K562 (cell line): ENCODE measurements around the gene GRIP1. TPM values are rescaled to one million over a fixed set of nuclear protein-coding genes. Genes with fewer than 3 reads are reported as not detected.
A peak's percentile ranks its signal among the peaks of the same experiment; 100 is the strongest.

ENCODE experiments used
- ATAC-seq: fragments of 200-7000 bp; cut with Tn5 transposase; 3 replicates; pipeline ENCODE4 v1.9.1; 2020; ENCODE audit warnings: moderate library complexity
- BruUV-seq: library from RNA; stranded (reverse); fragments of 400-500 nt; replicated peaks from 2 replicates; lab custom pipeline; 2021; lab: Mats Ljungman, UMichigan
- CTCF ChIA-PET: fragments of 300-600 bp; formaldehyde crosslinking; extraction: SDS; loops from one replicate; lab custom pipeline; 2021; ENCODE audit warnings: low intra/inter-chr PET ratio; lab: Yijun Ruan, JAX
- POLR2A ChIA-PET: fragments of 300-600, 350-650 bp; sonication (Branson Sonifier 250); formaldehyde crosslinking; extraction: SDS; loops from one replicate; lab custom pipeline; 2021; ENCODE audit warnings: antibody characterized with exemption, inconsistent platforms; lab: Yijun Ruan, JAX
- DNase-seq, 4 experiments: peaks; one replicate each; pipeline versions ENCODE4 v3.0.0 to v3.0.0-alpha.2; 2011 to 2018; ENCODE audit warnings: low spot score in 3 of 4, mixed read lengths in 3 of 4; ENCODE audit errors: extremely low read depth in 1 of 4
- FAIRE-seq: peaks from 2 replicates; lab custom pipeline; 2011; peaks lifted over from hg19 to GRCh38; lab: Jason Lieb, UNC
- H2AFZ ChIP-seq: 2 replicates; pipeline ENCODE4 v1.6.0; 2011; ENCODE audit warnings: low read depth, low read length, control low read depth, inconsistent platforms
- H3K27ac ChIP-seq: fragments of 200-600 bp; 3 replicates; pipeline ENCODE4 v1.8.0; 2011; ENCODE audit warnings: low read depth, mild to moderate bottlenecking, control low read depth, inconsistent platforms, low read length, moderate library complexity, mixed read lengths; ENCODE audit errors: extremely low read depth
- H3K27me3 ChIP-seq, 2 experiments: fragments of 300-600 bp in 1 of 2; 2 replicates in 1 of 2; 3 replicates in 1 of 2; pipeline versions ENCODE4 v1.6.0 to v1.8.0; 2011; ENCODE audit warnings: inconsistent platforms in 2 of 2, low read length in 2 of 2, mild to moderate bottlenecking in 1 of 2, mixed read lengths in 1 of 2, moderate library complexity in 1 of 2; ENCODE audit not compliant: control insufficient read depth in 2 of 2, insufficient read depth in 2 of 2
- H3K36me3 ChIP-seq: fragments of 300-600 bp; 3 replicates; pipeline ENCODE4 v1.8.0; 2011; ENCODE audit warnings: mild to moderate bottlenecking, low read length, inconsistent platforms; ENCODE audit not compliant: control insufficient read depth, insufficient read depth
- H3K4me1 ChIP-seq, 2 experiments: fragments of 200-600 bp in 1 of 2; replicated peaks in 1 of 2; 2 replicates in 1 of 2; 3 replicates in 1 of 2; pipeline versions ENCODE4 v1.5.1 to v1.8.0; 2011; ENCODE audit warnings: inconsistent platforms in 2 of 2, low read length in 2 of 2, mild to moderate bottlenecking in 1 of 2, mixed read lengths in 1 of 2, moderate library complexity in 1 of 2; ENCODE audit not compliant: control insufficient read depth in 2 of 2, insufficient read depth in 2 of 2
- H3K4me2 ChIP-seq: 2 replicates; pipeline ENCODE4 v1.6.1; 2011; ENCODE audit warnings: low read length, control low read depth, inconsistent platforms, mixed read lengths; ENCODE audit not compliant: insufficient read depth
- H3K4me3 ChIP-seq: fragments of 200-600 bp; sonication (generic), shearing (Covaris generic); 2 replicates; pipeline ENCODE4 v1.5.1; 2016; ENCODE audit warnings: control low read depth, inconsistent platforms
- H3K79me2 ChIP-seq: fragments of 200-600 bp; 3 replicates; pipeline ENCODE4 v1.8.0; 2011; ENCODE audit warnings: low read length, inconsistent platforms; ENCODE audit not compliant: control insufficient read depth, insufficient read depth
- H3K9ac ChIP-seq, 2 experiments: 2 replicates each; pipeline versions ENCODE4 v1.6.0 to v1.6.1; 2011; ENCODE audit warnings: low read depth in 2 of 2, low read length in 2 of 2, control low read depth in 1 of 2, inconsistent platforms in 1 of 2, mild to moderate bottlenecking in 1 of 2, mixed read lengths in 1 of 2; ENCODE audit not compliant: insufficient read depth in 1 of 2
- H3K9me1 ChIP-seq: one replicate; pipeline ENCODE4 v1.6.0; 2011; ENCODE audit warnings: inconsistent platforms, mild to moderate bottlenecking, low read length, moderate library complexity; ENCODE audit not compliant: control insufficient read depth, insufficient read depth
- H3K9me3 ChIP-seq: replicated peaks from 2 replicates; pipeline ENCODE4 v1.5.1; 2011; ENCODE audit warnings: low read depth, low read length, inconsistent platforms; ENCODE audit not compliant: control insufficient read depth, insufficient read depth
- H4K20me1 ChIP-seq: replicated peaks from 2 replicates; pipeline ENCODE4 v1.6.1; 2011; ENCODE audit warnings: low read length, inconsistent platforms, mixed read lengths; ENCODE audit not compliant: control insufficient read depth, insufficient read depth
- DMBX1 ChIP-seq: fragments of 250-450 bp; sonication (Bioruptor Pico); IDR thresholded peaks from 2 replicates; pipeline ENCODE4 v1.8.0; 2022; ENCODE audit warnings: inconsistent platforms, mild to moderate bottlenecking, moderate library complexity, borderline replicate concordance
- NONO ChIP-seq, 2 experiments: fragments of 200-400 bp in 1 of 2; fragments of 450-650 bp in 1 of 2; formaldehyde crosslinking in 1 of 2; IDR thresholded peaks; 2 replicates each; pipeline ENCODE4 v1.6.1; 2017; ENCODE audit warnings: low read depth in 2 of 2, mild to moderate bottlenecking in 2 of 2, moderate library complexity in 2 of 2, low read length in 1 of 2
- TSHZ1 ChIP-seq: fragments of 250-450 bp; sonication (Bioruptor Pico); IDR thresholded peaks from 2 replicates; pipeline ENCODE4 v1.4.0; 2020; ENCODE audit warnings: mild to moderate bottlenecking, moderate library complexity
- YY1 ChIP-seq, 3 experiments: IDR thresholded peaks; 2 replicates each; pipeline ENCODE4 v1.6.1; 2011; ENCODE audit warnings: low read length in 2 of 3, mild to moderate bottlenecking in 2 of 3, moderate library complexity in 2 of 3, borderline replicate concordance in 1 of 3, control low read depth in 1 of 3, low read depth in 1 of 3; ENCODE audit not compliant: insufficient read depth in 3 of 3, insufficient replicate concordance in 2 of 3, control insufficient read depth in 1 of 3, insufficient read length in 1 of 3; ENCODE audit errors: extremely low read depth in 1 of 3
- ZNF449 ChIP-seq: fragments of 250-450 bp; sonication (Bioruptor Pico); IDR thresholded peaks from 2 replicates; pipeline ENCODE4 v1.8.0; 2022; ENCODE audit warnings: moderate library complexity, mild to moderate bottlenecking, inconsistent platforms
- ZNF511 ChIP-seq: sonication (generic); formaldehyde crosslinking; IDR thresholded peaks from 2 replicates; pipeline ENCODE4 v1.8.0; 2022; ENCODE audit warnings: mild to moderate bottlenecking, missing genetic modification reagents
- ZNF696 ChIP-seq: fragments of 250-450 bp; sonication (Bioruptor Pico); conservative IDR thresholded peaks from 2 replicates; pipeline ENCODE4 v1.4.0; 2020; ENCODE audit warnings: mild to moderate bottlenecking, moderate library complexity
- ZNF79 ChIP-seq: fragments of 250-450 bp; sonication (Bioruptor Pico); IDR thresholded peaks from 2 replicates; pipeline ENCODE4 v1.4.0; 2020; ENCODE audit warnings: low read depth, mild to moderate bottlenecking, moderate library complexity
- WGBS: fragments of 100-300 bp; shearing (Covaris generic); methylation state at CpG from one replicate; pipeline ENCODE4 v1.1.6; 2016; ENCODE audit warnings: low coverage, mixed read lengths; ENCODE audit not compliant: insufficient coverage; ENCODE audit errors: missing lambda C conversion rate; 5-methylcytosine and 5-hydroxymethylcytosine counted together
- in situ Hi-C: fragments of 300-500 bp; cut with MboI; formaldehyde crosslinking; loops from 4 replicates; pipeline ENCODE4 v1.15.0; 2018; ENCODE audit warnings: inconsistent platforms, mixed read lengths
- intact Hi-C: fragments of 100-400 bp; cut with micrococcal nuclease; formaldehyde crosslinking; loops from 2 replicates; pipeline ENCODE4 v1.14.2; 2022
- polyA plus RNA-seq, 8 experiments: library from polyadenylated mRNA; depleted of rRNA in 4 of 8; stranded (reverse) in 5 of 8; unstranded in 3 of 8; fragments of >200 nt; fragmentation: Nextera tagmentation in 2 of 8; fragmentation: Illumina TruSeq in 1 of 8; extraction: Ambion mirVana in 2 of 8; extraction: Trizol in 1 of 8; gene quantifications; 2 replicates each; pipeline versions ENCODE4 v1.2.1 to v1.2.3, GENCODE V29; 2011 to 2014; ENCODE audit warnings: inconsistent platforms in 1 of 8, missing spikeins in 1 of 8
- total RNA-seq, 7 experiments: library from RNA; depleted of rRNA in 6 of 7; stranded (reverse); fragments of >200 nt in 6 of 7; fragmentation: Illumina TruSeq in 2 of 7; extraction: Trizol in 2 of 7; gene quantifications; 2 replicates each; pipeline versions ENCODE4 v1.2.1 to v1.2.3, GENCODE V29; 2011 to 2021; ENCODE audit warnings: low replicate concordance in 1 of 7

GRIP1 gene
- total and polyA plus RNA-seq, 9 of the 15 experiments (the other 6 are each of a cell fraction or from before 2014, with no cell fraction given): 0.28 to 1.2 (median 0.45) TPM

- TF ChIP-seq ZNF511 (CRISPR knock-in tag) (no peak), DMBX1 (CRISPR knock-in tag) (no peak), ZNF696 (CRISPR knock-in tag) (no peak), TSHZ1 (CRISPR knock-in tag) (no peak), YY1 (IDR thresholded peaks at IDR 0.05; ENCODE audit: borderline replicate concordance in 1 of 3, control insufficient read depth in 1 of 3, extremely low read depth in 1 of 3, insufficient read depth in 3 of 3, insufficient read length in 1 of 3, insufficient replicate concordance in 2 of 3, low read depth in 1 of 3, low read length in 2 of 3) (peak in 2 of 3 experiments; percentile 37 to 78)
Observed at GRCh38 chr12:66467932-66468331, 210.9 kb downstream of the GRIP1 start (continued).

- TF ChIP-seq ZNF79 (CRISPR knock-in tag) (no peak), NONO (IDR thresholded peaks at IDR 0.05; ENCODE audit: low read depth in 2 of 2, low read length in 1 of 2) (no peak), ZNF449 (CRISPR knock-in tag) (no peak)
- DNase-seq: no peak
- Histone ChIP-seq H3K9me3 (no peaks in the 10 kb centered on the region), H4K20me1 (no peaks in the 10 kb centered on the region), H3K27me3 (no peaks in the 10 kb centered on the region; a peak in 1 of 5 replicates), H3K36me3 (no peaks in the 10 kb centered on the region), H3K4me2 (no peak overlapping the region), H3K9me1 (no peaks in the 10 kb centered on the region), H2AFZ (no peak overlapping the region), H3K79me2 (no peaks in the 10 kb centered on the region), H3K27ac (no peak overlapping the region), H3K9ac (no peak overlapping the region), H3K4me3 (no peak overlapping the region), H3K4me1 (no peaks in the 10 kb centered on the region)
- BruUV-seq: no TSS peak
- ChIA-PET CTCF (no interaction called here), POLR2A (interaction anchor here (0.9 kb wide), 1 partner anchor 23 kb away, joined by 3 read pairs; no protein-coding TSS in a partner anchor)
- no peak for ATAC-seq
- FAIRE-seq: no peak
- WGBS: 6% methylated on average over 3 of the region's 3 CpGs
- in situ Hi-C loops: no loop called here
- intact Hi-C loops: no loop called here
Observed at GRCh38 chr12:66461331-66461730, 217.5 kb downstream of the GRIP1 start.
